GM12801 (cell line): Measurements from ENCODE around the gene CRB3.

Source experiments
- TF ChIP-seq, protein P1 (sequence below): IDR thresholded peaks from one replicate; pipeline ENCODE4 v1.5.1; 2011; ENCODE audit warnings: control low read depth; ENCODE audit not compliant: insufficient read length; ENCODE audit errors: extremely low read depth

The CRB3 gene

DNA sequence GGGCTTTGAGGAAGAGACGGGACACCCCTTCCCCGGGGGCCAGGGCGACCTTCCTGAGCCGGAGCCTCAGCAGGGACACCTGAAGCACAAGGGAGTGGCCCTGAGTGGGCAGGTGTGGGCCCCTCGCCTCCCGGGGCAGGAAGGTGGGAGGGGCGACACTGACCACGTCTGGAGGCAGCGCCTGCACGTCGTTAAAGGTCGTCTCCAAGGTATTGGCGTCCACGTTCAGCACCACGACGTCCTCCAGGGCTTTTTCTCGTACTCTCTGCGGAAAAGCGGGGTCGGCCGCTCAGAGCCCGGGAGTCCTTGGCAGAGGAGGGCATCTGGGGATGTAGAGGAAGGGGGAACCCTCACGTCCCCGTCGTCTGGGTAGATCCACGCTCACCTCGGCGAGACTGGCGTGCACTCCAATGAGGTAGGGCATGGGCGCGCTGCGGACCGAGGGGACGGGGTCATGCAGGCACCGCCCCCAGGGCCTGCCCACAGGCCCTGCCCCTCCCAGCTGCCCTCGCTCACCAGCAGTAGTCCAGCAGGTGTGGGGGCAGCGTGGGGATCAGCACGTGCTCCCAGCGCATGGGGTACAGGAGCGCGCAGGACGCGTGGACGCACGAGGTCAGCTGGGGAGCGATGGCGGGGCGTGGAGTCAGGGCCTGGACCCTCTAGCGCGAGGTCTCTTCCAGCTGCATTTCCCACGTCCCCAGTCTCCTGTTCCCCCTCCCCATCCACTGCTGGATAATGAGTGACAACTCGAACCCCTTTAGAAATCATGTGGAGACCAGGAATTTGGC is 11.4 kb downstream of the CRB3 start:
- TF ChIP-seq, protein P1, sequence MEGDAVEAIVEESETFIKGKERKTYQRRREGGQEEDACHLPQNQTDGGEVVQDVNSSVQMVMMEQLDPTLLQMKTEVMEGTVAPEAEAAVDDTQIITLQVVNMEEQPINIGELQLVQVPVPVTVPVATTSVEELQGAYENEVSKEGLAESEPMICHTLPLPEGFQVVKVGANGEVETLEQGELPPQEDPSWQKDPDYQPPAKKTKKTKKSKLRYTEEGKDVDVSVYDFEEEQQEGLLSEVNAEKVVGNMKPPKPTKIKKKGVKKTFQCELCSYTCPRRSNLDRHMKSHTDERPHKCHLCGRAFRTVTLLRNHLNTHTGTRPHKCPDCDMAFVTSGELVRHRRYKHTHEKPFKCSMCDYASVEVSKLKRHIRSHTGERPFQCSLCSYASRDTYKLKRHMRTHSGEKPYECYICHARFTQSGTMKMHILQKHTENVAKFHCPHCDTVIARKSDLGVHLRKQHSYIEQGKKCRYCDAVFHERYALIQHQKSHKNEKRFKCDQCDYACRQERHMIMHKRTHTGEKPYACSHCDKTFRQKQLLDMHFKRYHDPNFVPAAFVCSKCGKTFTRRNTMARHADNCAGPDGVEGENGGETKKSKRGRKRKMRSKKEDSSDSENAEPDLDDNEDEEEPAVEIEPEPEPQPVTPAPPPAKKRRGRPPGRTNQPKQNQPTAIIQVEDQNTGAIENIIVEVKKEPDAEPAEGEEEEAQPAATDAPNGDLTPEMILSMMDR = no peak

DNA sequence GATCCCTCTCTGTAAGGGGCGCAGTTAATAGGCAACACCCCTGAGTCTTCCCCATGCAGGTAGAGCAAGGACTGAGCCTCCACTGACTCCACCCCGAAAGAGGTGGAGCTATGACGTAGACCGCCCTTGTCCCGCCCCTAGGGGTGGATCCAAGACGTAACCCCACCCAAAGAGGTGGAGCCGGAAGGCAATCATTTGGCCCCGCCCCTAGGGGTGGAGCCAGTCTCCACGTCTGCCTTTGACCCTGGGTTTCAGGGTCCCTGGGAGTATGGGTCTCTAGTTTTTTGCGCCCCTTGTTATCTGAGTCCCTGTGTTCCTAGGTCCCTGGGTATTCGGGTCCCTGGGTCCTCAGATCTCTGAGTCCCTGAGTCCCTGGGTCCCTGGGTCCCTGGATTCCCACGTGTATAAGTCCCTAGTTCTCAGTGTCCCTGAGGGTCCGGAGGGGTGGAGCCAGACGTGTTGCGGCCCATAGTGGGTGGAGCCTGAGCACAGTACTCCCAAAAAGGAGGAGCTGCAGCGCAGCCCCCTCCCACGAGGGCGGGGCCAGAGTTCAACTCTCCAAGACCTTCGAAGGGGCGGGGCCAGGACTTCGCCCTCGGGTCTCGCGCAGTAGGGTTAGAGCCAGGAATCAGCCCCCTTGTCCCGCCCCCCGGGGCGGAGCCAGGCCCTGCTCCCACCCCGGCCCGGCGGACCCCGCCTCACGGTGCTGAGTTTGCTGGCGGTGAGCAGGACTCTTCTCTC is 12.3 kb downstream of the CRB3 start:
- TF ChIP-seq, protein P1 = no peak

DNA sequence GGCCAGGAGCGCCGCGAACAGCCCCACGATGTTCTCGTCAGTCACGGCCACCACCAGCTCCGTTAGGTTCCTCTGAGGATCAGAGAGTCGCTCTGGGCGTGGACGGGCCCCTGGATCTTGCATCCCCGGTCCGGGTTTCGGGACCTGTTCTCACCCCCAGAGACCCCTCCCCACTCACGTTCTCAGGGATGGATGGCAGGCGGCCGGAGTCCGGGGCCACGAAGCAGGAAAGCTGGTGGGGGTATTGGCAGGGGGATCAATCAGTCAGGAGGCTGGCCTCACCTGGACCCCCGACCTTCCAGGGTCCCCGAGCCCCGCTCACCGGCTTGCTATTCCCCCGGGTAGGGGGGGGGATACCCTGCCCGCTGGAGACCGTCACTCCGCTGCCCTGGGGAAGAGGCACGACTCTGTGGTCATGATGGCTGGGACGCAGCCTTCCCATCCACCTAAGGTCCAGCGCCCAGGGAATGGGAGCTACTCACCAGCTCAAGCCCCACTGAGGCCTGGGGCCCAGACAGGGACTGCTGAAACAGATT is 12.9 kb downstream of the CRB3 start:
- TF ChIP-seq, protein P1 = no peak

DNA sequence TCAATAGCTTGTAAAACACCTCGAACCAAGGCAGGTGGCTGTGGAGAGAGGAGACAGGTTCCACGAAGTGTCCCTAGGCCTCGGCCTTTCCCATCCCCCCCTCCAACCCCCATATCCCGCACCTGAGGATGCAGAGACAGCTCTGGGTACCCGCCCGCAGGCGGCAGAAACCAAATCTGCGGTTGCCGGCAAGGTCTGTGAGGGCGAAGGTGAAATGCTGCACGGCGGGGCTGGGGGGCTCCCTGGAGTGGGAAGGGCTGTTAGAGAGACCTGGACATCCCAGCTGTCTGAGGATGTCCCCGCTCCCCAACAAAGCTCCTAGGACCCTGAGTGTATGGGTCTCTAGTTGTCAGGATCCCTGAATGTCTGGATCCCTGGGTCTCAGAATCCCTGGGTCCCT is 14.7 kb downstream of the CRB3 start:
- TF ChIP-seq, protein P1 = no peak

DNA sequence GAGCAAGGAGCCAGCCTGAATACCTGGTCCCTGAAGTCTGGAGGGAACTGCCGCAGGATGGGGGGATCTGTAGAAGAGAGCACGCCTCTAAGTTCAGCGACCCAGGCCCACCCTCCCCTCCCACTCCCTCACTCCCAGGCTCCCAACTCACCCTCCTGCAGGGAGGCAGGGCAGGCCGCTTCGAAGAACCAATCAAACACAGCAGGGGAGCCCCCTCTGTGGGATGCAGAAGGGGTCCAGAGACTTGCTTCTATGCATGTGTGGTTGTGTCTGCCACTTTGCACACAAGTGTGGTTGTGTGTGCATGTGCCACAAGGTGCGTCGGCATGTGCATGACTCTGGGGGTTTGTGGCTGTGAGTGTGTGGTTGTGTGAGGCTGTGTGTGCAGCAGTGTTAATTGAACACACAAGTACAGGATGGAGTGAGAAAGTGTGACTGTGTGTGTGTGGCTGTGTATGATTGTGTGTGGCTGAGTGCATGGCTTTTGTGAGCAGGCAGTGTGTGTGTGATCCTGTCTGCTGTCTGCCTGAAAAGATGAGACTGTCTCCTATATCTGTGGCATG is 15.8 kb downstream of the CRB3 start:
- TF ChIP-seq, protein P1 = no peak

DNA sequence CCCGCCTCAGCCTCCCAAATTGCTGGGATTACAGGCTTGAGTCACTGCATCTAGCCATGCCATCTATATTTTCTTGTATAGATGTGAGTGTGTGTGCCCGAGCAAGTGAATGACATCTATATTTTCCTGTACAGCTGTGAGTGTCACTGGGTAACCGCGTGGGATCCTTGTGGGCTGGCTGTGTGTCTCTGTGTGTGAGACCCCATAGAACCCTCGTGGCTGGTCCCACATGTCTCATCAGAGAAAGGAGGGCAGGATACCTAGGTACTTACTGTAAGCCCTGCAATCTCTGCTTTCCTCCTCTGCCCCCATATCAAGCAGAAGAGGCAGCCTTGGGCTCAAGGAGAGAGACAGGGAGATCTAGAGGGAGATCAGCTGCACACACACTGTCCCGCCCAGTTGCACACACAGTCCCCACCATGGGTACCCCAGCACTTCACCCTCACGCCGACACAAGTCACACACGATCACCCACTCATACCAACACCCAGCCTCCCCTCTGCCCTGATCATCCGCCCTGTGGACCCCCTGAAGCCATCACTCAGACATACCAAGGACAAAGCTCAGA is 16.9 kb downstream of the CRB3 start:
- TF ChIP-seq, protein P1 = no peak

DNA sequence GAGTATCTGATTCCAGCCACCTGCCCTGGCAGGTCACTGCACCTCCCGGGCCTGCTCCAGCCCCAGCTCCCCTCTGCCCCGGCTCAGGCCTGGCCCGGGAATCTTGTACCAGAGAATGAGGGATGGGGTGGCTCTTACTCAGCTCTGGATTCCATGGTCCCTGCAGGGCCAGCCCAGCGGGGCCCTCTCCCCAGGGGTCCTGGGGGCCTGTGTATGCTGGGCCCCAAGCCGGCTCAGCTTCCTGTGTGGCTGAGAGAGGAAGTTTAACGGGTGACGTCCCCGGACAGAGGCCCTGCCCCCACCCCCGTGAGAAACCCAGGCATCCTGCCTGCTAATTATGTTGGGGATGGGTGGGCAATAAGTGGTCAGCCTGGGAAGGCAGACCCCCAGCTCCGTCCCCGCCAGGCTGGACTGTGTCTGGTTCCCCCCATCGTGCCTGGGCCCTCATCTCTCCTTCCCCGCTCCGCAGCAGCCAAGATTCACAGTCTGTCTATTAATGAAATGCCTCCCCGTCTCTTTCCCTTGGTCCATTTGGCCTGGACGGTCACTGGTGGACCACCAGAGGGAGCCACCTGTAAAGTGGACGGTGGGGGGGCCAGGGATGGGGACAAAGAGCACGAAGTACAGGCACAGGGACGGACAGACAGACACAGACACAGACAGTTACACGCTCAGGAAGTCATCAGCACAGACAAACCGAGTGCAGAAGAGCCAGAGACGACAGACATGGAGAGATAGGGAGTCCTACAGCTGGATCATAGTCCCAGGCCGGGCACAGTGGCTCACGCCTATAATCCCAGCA is 17.7 kb downstream of the CRB3 start, which contains the start of gene DENND1C:
DENND1C (minus strand) TSS at position 247 of the 802 bp plus-strand sequence; CDS start at position 155, 92 bp downstream.
- TF ChIP-seq, protein P1 = no peak
